ENCODE measurements around the gene VPS9D1. TPM values are rescaled to one million over a fixed set of nuclear protein-coding genes. Genes with fewer than 3 reads are reported as not detected.
A peak's percentile ranks its signal among the peaks of the same experiment; 100 is the strongest.

Gene VPS9D1
- total RNA-seq, 1 donor from 2014 or later, result 9.1 TPM

- no peak for DNase-seq (ENCODE audit: low spot score)
Observed at GRCh38 chr16:89733322-89733721, 12.6 kb upstream of the VPS9D1 start.

DNA sequence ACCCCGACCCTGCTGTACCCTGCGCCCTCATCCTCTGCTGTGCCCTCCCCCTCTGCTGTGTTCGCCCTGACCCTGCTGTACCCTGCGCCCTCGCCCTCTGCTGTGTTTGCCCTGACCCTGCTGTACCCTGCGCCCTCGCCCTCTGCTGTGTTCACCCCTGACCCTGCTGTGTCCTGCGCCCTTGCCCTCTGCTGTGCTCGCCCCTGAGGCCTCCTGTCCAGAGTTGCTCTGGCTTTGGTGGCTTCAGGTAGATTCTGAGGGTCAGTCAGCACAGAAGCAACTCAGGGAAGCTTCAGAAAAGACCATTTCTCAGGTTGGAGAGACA, 12.2 kb upstream of the VPS9D1 start:
- DNase-seq (ENCODE audit: low spot score), result no peak

DNA sequence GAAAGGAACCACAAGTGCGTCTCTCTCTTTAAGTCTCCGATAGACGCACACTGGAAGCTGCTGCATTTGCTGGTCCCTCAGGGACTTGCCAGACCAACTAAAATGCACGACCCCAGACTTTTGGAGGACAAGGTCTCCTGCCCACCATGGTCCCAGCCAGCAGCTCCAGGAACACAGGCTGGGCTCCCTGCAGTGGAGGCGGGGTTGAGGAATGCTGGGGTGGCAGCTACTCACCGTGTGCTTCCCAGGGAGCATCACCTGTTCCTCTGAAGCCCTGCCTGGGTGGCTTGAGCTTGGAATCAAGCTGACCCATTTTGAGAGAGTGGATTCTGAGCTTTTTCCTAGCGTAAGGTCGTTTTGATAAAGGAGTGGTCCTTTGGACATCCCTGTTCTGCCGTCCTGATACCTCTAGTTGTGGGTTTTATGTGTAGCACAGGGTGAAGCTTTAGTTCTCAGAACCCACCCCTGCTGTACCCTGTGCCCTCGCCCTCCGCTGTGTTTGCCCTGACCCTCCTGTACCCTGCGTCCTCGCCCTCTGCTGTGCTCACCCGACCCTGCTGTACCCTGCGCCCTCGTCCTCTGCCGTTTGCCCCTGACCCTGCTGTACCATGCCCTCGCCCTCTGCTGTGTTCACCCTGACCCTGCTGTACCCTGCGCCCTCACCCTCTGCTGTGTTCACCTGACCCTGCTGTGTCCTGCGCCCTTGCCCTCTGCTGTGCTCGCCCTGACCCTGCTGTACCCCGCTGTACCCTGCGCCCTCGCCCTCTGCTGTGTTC, 11.6 kb upstream of the VPS9D1 start:
- no peak for DNase-seq (ENCODE audit: low spot score)

DNA sequence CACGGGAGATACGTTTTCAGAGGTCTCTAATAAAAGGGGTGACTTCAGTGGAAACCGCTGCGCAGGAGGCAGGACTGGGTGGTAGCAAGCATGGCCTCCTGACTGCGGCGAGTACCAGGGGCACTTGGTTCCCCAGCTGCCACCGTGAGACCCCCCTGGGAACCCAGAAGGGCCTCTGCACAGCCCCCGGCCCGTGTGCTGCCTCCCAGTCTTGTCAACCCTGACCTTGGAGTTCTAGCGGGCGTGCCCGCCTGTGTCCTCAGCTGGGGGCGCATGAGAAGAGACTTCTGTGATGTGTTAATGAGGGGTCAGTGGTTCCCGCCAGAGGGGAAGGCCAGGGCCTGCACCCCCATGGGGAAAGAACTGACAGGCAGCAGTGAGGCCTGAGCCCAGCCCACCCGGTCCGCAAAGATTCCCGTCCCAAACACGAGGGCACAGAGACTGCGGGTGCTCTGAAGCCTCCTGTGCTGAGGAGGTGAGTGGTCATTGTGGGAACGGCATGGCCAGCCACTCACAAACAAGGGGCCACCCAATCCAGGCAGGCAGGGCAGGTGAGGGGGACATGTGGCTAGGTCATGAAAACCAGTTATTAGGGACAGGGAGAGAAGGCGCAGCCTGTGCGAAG, 10.0 kb upstream of the VPS9D1 start:
- DNase-seq (ENCODE audit: low spot score), result no peak

DNA sequence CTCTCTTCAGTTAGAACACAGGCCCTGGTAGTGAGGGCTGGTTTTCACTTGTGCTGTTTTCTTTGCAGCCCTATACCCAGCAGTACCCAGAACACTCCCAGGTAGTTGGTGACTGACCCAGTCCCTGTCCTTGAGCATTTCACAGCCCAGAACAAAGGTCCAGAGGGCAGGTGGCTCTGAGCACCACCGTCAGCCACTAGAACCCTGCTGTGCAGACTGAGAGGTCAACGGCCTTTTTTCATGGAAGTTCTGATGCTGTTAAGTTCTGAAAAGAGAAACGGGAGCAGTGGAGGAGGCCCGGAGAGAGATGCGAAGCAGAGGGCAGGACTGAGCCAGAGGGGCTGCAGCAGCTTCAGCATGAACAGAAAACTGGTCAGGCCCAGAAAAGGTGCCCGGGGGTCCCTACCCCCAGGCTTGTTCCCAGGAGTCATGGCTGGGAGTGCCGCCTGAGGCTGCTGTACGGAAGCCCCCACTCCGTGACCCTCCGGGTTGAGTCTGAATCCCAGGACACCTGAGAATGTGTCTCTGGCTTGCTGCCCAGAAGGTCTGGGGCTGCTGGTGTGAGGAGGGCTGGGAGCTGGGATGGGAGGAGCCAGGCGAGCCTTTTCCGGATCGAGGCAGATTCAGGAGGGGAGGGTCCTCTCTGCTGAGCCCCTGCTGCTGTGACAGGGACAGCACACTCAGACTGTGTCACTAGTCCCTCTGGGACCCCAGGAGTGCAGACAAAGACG, 9.3 kb upstream of the VPS9D1 start:
- DNase-seq (ENCODE audit: low spot score), result no peak

DNA sequence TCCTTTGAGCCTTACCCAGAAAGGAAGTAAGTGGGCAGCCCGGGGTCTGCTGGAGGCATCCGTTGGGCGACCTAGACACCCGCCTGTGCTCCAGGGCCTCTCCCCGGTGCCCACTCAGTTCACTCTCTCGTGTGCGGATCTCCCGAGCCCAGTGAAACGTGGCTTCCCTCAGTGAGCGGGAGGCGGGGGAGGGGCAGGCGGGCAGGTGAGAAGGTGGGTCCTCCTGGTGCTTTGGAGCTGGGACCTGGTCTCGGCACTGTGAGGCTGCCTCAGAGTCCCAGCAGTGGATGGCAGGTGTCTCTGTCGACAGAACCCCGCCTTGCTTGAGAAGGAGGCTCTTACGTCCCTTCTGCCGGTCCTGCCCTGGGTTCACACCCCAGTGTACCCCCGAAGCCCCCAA, 8.6 kb upstream of the VPS9D1 start:
- no peak for DNase-seq (ENCODE audit: low spot score)

DNA sequence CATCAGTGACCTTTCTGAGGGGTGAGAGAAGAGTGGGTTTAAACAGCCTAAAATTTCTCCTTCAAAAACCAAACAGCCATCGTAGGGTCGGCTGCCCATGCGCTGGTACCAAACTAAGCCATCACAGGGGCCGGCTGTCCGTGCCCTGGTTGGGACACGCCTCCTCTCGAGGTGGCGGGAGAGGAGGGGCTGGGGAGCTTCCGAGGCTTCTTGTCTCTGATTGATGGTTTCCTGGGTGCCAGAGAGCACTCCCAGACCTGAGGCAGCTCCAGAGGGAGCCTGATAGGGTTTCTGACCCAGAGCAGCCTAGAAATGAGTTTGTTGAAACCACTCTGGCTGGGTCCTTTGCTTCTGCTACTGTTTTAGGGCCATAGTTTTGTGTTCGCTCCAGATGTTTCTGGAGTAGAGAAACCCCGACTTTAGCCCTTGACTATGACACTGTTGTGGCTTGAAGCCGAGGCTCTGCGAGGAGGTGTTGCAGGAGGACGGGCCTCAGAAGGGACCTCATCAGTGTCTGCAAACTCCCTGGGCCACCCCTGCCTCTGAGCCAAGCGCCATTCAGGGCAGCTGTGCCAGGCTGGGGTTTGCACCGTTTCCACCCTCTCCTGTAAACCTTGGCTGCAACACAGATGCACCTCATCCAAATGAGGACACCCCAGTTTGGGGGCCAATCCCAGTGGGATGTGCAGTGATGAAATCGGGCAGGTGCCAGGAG, 6.9 kb upstream of the VPS9D1 start:
- no peak for DNase-seq (ENCODE audit: low spot score)

DNA sequence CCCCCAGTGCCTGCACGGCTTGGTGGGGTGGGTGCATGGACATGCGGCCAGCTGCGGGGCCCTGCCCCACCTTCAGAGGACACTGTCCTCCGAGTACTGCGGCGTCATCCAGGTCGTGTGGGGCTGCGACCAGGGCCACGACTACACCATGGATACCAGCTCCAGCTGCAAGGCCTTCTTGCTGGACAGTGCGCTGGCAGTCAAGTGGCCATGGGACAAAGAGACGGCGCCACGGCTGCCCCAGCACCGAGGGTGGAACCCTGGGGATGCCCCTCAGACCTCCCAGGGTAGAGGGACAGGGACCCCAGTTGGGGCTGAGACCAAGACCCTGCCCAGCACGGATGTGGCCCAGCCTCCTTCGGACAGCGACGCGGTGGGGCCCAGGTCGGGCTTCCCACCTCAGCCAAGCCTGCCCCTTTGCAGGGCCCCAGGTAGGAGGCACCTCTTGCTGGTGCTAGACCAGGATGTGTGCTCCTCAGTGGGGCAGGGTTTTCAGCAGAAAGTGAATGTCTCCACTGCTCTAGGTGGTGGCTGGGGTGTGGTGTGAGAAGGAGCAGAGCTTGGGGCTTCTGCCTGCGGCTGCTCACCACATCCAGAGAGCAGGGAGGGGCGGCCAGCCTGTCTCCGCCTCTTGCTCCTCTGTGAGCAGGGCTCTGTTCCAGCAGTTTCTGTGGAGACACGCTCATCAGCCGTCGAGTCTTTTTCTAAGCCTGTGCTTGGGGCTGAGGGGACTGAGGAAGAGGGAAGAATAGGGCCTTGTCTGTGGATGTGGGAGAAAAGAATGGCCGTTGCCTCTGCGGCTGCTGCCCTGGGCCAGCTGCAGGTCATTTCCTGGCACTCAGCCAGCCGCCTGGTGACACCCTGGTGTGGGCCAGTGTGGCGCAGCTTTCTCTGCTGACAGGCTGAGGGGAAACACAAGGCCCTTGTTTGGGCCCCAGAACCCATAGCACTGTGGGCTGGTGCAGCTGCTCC, 2.9 kb upstream of the VPS9D1 start:
- DNase-seq (ENCODE audit: low spot score), result peak; percentile 51

- DNase-seq (ENCODE audit: low spot score), result peak; percentile 38
Observed at GRCh38 chr16:89722392-89723278, 1.9 kb upstream of the VPS9D1 start.

- peak; percentile 40 for DNase-seq (ENCODE audit: low spot score)
Observed at GRCh38 chr16:89721546-89722391, 1.1 kb upstream of the VPS9D1 start.

DNA sequence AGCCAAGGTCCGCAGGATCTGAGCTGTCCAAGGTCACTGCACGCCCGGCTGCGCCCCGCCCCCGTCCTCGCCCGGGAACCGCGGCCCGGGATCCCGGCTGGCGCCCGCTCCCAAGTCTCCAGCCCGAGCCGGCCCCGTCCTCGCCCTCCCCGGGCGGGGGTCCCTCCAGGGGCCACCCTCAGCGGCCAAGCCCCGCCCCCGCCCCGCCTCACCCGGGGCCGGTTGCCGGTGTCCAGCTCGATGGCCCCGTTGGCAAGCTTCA, 216 bp downstream of the VPS9D1 start:
- no peak for DNase-seq (ENCODE audit: low spot score)

DNA sequence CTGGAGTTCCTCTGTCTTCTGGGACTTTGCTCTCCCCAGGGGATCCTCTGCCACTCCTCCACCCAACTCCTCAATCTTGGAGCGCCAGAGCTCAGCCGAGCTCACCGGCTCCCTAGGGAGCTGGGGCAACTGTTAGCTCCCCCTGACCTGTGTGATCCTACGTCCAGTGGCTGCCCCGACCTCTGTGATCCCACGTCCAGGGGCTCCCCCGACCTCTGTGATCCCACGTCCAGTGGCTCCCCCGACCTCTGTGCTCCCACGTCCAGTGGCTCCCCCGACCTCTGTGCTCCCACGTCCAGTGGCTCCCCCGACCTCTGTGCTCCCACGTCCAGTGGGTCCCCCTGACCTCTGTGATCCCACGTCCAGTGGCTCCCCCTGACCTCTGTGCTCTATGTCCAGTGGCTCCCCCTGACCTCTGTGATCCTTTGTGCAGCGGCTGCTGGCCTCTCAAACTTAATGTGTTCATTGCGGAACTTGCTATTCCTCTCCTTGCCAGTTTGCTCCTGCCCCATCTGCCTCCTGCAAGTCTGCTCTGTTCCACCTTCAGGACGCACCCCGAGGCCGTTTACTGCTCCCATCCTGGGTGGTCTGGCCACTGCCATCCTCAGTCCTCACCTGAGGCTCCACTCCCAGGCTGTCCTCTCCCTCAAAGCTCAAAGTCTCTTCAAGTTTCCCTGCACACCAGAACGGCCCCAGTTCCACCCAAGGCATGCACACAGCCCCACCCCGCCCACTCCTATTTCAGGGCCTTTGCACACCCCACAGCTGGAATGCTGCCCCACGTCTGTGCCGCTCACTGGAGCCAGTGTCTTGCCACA, 2.8 kb downstream of the VPS9D1 start:
- DNase-seq (ENCODE audit: low spot score), result no peak

GRCh38 chr16:89716916-89717687, 3.6 kb downstream of the VPS9D1 start:
- no peak for DNase-seq (ENCODE audit: low spot score)

- DNase-seq (ENCODE audit: low spot score), result no peak
Observed at GRCh38 chr16:89716493-89716892, 4.2 kb downstream of the VPS9D1 start.

DNA sequence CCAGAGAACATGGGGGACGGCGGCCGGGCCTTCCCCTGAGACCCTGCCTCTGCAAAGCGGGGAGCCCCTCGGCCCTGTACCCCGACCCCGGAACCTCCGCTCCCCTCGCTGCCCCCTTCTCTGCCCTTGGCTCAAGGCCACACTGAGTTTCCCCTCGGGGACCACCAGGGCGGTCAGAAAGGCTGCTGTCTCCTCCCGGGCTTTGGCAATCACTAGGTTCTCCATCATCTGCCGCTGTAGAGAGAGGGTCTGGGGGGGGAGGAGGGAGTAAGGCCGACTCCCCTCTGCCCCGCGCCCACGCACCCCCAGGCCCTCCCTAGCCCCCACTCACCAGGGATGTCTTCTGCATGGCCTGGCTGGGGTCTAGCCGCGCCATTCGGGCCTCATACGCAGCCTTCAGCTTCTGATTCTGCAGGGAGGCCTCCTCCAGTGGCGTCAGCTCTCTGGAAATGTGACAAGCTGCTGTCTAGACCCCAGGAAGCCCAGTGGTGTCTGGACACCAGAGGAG, 8.4 kb downstream of the VPS9D1 start:
- no peak for DNase-seq (ENCODE audit: low spot score)

DNA sequence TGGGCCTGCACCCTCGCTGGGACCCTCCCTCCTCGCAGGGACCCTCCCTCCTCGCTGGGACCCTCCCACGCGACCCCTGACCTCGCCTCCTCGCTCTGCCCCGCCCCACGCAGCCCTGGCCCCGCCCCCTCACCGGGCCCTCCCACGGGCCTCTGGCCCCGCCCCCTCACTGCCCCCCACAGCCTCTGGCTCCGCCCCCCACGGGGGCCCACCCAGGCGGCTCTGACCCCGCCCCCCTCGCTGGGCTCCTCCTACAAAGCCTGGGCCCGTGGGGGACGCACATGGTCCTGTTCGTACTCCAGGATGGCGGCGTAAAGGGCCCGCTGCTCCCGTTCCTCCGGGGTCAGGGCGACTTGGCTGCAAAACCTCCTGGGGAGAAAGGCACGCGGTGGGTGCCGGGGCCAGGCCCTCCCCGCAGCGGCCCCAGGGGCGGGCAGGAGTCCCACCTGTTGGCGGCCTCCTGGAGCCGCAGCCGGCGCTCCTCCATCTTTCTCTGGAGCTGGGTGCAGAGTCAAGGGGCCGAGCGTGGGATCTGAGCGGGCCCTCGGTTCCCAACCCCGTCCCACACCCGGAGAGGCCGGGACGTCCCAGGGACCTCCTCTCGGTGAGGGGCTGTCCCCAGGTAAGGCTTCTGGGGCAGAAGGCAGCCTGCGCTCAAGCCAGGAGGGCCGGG, 9.0 kb downstream of the VPS9D1 start:
- no peak for DNase-seq (ENCODE audit: low spot score)

Measured in umbilical cord (tissue), 2 donors.